ENCODE results near the gene TGIF1.

Gene TGIF1

DNA sequence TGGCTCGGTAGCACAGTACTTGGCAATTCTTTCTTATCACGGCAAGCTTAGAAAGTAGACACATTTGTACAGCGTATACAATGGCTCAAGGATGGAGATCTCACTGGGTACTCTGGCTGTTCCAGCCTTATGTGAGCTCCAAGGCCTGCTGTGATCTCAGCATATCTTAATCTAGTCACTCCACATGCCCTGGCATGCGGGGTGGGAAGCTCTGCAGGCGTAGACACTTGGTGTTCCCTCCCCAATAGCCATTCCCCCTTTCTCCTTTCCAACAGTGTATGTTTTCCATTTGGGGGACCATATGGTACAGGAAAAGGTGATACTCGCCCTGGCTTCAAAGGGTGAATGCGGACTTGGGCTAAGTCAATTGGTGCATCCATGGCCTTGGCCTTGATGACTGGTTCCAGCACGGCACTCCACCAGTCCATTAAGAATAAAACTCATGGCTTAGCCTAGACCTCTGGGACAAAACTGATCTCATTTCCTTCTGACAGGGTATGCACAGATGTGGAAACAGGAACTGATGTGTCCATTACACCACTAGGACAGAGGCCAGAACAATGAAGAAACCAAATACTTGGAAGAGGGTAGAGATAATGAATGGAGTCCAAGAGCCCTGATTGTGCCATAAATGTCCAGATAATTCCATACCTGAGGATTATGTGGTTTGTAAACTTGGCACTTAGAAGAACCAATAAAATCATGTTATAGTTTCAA, 28.4 kb downstream of the TGIF1 start:
- Mint-ChIP-seq H3K4me1 (ENCODE audit: low read depth) (peaks cover 6% of the 10 kb centered on the region), H3K36me3 (ENCODE audit: low read depth) (peaks cover 4% of the 10 kb centered on the region), H3K27ac (no peak overlapping the region), H3K9me3 (no peaks in the 10 kb centered on the region), H3K27me3 (ENCODE audit: low read depth) (peaks cover 3% of the 10 kb centered on the region), H3K4me3 (no peak overlapping the region)

DNA sequence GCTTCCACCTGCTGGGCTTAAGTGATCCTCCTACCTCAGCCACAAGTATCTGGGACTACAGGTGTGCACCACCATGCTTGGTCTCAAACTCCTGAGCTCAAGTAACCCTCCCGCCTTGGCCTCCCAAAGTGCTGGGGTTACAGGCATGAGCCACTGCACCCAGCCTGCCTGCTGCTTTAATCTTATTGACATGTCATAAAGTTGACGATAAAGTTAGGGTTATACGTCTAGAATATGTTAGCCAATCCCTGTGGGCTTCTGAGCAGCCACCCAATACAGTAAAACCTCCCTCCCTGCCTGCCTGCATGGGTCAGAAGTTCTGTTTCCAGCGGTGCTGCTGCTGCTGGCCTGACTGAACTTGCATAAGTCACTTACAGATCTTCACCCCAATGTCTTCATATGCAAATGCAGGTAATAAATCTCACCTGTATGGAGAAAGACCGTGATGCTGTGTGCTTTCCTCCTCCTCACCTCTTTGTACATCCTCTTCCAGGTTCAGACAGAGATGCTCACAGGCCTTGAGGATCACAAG, 30.1 kb downstream of the TGIF1 start:
- H3K4me1 Mint-ChIP-seq (ENCODE audit: low read depth): peaks cover 2% of the 10 kb centered on the region
- peaks cover 3% of the 10 kb centered on the region for H3K27me3 Mint-ChIP-seq (ENCODE audit: low read depth)
- no peaks in the 10 kb centered on the region for H3K36me3 Mint-ChIP-seq (ENCODE audit: low read depth)
- no peak overlapping the region for H3K27ac Mint-ChIP-seq
- no peak overlapping the region for H3K4me3 Mint-ChIP-seq
- H3K9me3 Mint-ChIP-seq: no peaks in the 10 kb centered on the region

DNA sequence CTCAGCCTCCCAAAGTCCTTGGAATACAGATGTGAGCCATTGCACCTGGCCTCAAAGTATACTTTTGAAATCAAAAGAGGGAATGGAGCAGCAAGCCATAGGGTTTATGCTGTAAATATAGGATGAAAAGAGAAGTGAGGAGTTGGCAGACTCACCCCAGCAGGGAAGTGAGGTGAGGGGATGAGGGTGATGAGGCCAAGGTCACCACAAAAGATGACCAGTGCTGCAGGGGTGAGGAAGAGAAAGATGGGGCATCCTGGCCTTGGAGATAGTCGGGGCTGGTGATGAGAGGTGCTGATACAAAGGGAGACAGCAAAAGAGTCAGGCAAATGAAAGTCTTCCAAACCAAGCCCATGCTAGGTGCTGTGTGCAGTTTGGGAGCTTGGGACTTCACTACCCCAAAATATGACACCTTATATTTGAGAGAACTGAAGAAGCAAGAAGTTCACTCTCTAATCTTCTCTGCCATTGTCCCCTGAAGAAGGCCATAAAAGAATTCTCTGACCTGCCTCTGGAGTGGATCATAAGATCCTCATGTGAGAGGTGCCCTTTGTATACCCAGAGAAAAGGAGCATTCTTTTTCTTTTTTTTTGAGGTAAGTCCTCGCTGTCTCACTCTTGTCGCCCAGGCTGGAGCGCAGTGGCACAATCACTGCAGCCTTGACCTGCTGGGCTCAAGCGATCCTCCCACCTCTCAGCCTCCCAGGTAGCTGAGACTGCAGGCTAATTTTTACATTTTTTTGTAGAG, 31.0 kb downstream of the TGIF1 start:
- H3K4me3 Mint-ChIP-seq: no peak overlapping the region
- H3K36me3 Mint-ChIP-seq (ENCODE audit: low read depth): no peaks in the 10 kb centered on the region
- no peak overlapping the region for H3K27ac Mint-ChIP-seq
- H3K9me3 Mint-ChIP-seq: no peaks in the 10 kb centered on the region
- peaks cover 3% of the 10 kb centered on the region for H3K4me1 Mint-ChIP-seq (ENCODE audit: low read depth)
- peaks cover 3% of the 10 kb centered on the region for H3K27me3 Mint-ChIP-seq (ENCODE audit: low read depth)

DNA sequence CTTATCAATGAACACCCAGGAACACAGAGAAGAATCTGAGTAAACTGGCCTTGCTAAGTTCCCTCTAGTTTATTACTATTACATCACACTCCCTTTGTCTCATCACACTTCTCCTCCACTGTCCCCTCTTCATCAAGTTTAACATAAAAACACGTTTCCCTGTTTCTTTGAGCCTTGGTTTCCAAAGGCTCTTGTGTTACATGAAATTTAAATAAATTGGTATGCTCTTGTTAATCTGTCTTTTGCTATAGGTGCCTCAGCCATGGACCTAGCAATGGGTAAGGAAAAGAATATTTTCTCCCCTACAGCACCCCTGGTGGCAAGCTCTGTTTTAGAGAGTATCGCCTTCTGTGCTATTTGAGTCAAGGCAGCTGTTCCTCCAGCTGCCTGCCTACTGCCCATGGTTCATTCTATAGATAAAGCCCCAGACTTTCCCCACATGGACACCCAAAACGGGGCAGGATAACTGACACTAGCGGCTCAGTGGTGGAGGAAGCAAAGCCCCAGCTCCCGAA, 31.8 kb downstream of the TGIF1 start:
- peaks cover 3% of the 10 kb centered on the region for H3K4me1 Mint-ChIP-seq (ENCODE audit: low read depth)
- H3K4me3 Mint-ChIP-seq: no peak overlapping the region
- no peak overlapping the region for H3K27ac Mint-ChIP-seq
- no peaks in the 10 kb centered on the region for H3K36me3 Mint-ChIP-seq (ENCODE audit: low read depth)
- H3K27me3 Mint-ChIP-seq (ENCODE audit: low read depth): peaks cover 3% of the 10 kb centered on the region
- no peaks in the 10 kb centered on the region for H3K9me3 Mint-ChIP-seq

DNA sequence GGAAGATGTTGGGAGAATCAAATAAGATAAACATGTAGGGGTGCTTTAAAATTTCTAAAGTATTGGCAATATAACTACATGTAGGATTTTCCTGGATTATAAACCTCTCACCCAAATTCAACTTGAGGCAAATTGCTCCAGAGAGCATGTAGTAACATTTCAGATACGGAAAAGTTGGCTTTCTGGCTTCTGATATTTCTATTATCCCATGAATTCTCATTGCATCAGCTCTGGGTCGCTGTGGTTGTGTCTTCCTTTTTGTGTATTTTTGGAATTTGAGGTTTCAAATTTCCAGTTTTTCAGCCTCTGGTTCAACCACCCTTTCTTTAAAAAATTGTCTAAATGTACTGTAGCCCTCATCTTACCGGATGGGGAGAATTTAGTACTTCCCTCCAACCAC, 32.3 kb downstream of the TGIF1 start:
- Mint-ChIP-seq H3K9me3 (no peaks in the 10 kb centered on the region), H3K36me3 (ENCODE audit: low read depth) (no peaks in the 10 kb centered on the region), H3K27ac (no peak overlapping the region), H3K4me3 (no peak overlapping the region), H3K4me1 (ENCODE audit: low read depth) (peaks cover 3% of the 10 kb centered on the region), H3K27me3 (ENCODE audit: low read depth) (peaks cover 3% of the 10 kb centered on the region)

DNA sequence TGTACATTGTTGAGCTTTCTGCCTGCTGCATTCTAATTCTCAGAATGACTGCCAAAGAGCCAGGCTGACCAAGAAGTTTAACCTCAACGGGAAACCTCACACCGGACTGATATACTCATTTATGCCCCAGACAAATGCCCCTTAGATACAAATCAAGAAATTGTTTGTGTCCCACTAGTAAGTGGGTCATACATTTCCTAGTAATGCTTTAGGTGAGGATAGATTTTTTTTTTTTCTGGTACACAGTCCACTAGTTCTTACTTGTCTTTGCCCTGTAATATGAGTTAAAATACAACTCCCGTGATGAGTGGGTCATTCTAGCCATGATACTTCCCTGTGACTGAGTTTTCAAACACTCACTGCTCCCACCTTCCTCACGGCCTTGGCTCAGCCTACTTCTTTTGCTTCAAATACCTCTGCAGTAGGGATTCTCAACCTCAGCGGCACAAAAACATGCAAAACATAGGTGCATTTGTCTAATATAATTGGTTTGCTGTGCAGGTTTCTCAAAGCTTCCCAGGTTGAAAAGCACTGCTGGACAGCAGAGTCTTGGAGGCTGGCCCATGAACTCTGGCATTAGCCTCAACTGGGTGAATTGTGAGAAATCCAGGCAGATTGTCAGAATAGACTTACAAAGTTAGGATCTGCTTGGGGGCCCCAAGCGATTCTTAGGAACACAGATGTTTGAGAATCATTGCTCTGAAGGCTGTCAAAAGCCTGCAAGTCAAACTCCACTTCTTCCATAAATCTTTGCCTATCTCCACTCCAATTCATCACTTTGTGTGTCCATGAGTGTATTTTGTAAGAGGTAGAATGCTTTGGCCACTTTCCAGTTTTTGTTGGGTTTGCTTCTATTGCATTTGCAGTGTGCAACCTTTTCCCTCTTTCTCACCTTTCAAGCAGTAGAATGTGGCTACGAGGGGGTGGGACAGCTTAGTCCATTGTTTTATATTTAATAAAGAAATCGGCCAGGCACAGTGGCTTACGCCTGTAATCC, 35.5 kb downstream of the TGIF1 start:
- H3K9me3 Mint-ChIP-seq: no peaks in the 10 kb centered on the region
- peaks cover 7% of the 10 kb centered on the region for H3K27me3 Mint-ChIP-seq (ENCODE audit: low read depth)
- H3K36me3 Mint-ChIP-seq (ENCODE audit: low read depth): no peaks in the 10 kb centered on the region
- H3K4me1 Mint-ChIP-seq (ENCODE audit: low read depth): peaks cover 3% of the 10 kb centered on the region
- H3K27ac Mint-ChIP-seq: no peak overlapping the region
- H3K4me3 Mint-ChIP-seq: no peak overlapping the region

DNA sequence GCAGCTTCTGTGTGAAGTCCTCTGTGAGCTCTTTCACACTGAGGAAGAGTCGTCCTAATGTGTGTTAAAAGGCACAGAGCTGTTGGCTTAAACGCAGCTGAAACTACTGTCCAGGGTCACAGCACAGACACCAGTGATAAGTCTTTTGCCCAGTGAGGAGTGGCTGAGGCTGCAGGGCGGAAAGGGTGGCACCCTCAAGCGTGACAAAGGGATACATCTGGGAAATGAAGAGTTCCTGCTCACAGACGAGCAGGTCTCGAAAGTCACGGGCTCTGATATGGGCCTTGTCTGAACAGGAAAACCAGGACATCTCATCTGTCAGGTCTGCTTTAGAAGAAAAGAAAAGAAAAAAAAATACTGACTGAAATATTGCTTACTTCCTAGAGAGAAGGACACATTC, 36.5 kb downstream of the TGIF1 start:
- Mint-ChIP-seq H3K4me1 (ENCODE audit: low read depth) (peaks cover 3% of the 10 kb centered on the region), H3K27ac (no peak overlapping the region), H3K9me3 (no peaks in the 10 kb centered on the region), H3K4me3 (no peak overlapping the region), H3K36me3 (ENCODE audit: low read depth) (no peaks in the 10 kb centered on the region), H3K27me3 (ENCODE audit: low read depth) (peaks cover 7% of the 10 kb centered on the region)

DNA sequence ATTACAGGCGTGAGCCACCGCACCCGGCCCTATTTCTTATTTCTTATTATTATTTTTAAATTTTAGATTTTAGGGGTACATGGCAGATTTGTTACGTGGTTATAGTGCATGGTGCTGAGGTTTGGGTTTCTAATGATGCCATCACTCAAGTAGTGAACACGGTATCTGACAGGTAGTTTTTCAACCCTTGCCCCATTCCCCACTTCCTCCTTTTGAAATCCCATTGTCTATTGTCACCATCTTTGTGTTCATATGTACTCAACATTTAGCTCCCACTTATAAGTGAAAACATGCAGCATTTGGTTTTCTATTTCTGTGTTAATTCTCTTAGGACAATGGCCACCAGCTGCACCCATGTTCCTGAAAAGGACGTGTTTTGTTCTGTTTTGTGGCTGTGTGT, 39.5 kb downstream of the TGIF1 start:
- H3K4me3 Mint-ChIP-seq: no peak overlapping the region
- H3K9me3 Mint-ChIP-seq: no peaks in the 10 kb centered on the region
- no peaks in the 10 kb centered on the region for H3K36me3 Mint-ChIP-seq (ENCODE audit: low read depth)
- peaks cover 4% of the 10 kb centered on the region for H3K4me1 Mint-ChIP-seq (ENCODE audit: low read depth)
- H3K27ac Mint-ChIP-seq: no peak overlapping the region
- peaks cover 27% of the 10 kb centered on the region for H3K27me3 Mint-ChIP-seq (ENCODE audit: low read depth)

DNA sequence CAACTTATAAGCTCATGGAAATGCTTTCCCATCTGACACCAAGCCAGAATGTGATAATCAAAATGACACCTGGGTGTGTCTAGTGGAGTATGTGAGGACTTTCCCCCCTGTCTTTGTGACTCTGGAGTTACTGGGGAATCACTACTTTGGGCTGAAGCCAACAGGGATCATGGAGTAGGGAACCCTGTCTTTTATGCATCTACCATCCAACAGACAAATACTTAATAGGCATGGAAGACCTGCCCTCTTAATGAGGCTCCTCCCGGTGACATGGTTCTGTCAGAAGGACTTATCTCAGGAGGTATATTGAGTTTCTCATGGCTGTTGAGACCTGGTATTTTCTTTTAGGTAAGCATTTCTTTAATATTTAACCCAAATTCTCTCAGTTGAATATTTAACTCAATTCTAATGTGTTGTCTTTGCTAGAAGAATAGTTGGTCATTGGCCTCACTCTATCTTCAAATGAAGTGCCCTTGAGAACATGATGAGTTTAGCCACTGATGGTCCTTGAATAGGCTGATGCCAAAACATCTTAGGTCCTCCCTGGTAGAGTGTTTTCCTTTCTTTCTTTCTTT, 42.1 kb downstream of the TGIF1 start:
- no peaks in the 10 kb centered on the region for H3K36me3 Mint-ChIP-seq (ENCODE audit: low read depth)
- H3K4me1 Mint-ChIP-seq (ENCODE audit: low read depth): peaks cover 3% of the 10 kb centered on the region
- peaks cover 30% of the 10 kb centered on the region for H3K27me3 Mint-ChIP-seq (ENCODE audit: low read depth)
- no peaks in the 10 kb centered on the region for H3K9me3 Mint-ChIP-seq
- no peak overlapping the region for H3K4me3 Mint-ChIP-seq
- H3K27ac Mint-ChIP-seq: no peak overlapping the region

DNA sequence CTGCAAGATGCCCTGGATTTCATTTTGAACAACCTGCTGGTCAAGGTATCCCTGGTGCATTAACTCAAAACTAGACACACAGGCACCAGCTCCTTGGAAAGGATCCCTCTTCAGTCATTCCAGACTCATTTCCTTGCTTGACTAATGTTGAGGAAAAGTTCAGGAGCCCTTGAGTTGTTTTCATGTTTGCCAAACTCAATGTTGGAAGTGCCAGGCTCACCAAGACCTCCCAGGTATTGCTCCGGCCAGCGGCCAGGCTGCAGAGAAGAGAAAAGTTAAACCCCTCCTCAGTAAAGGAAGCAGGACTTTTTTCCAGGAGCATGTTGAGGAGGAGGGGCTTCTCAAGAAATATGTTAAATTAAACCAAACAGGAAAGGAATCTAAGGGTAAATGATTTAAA, 42.7 kb downstream of the TGIF1 start:
- Mint-ChIP-seq H3K36me3 (ENCODE audit: low read depth) (no peaks in the 10 kb centered on the region), H3K27ac (no peak overlapping the region), H3K9me3 (no peaks in the 10 kb centered on the region), H3K4me3 (no peak overlapping the region), H3K27me3 (ENCODE audit: low read depth) (peaks cover 37% of the 10 kb centered on the region), H3K4me1 (ENCODE audit: low read depth) (peaks cover 3% of the 10 kb centered on the region)

DNA sequence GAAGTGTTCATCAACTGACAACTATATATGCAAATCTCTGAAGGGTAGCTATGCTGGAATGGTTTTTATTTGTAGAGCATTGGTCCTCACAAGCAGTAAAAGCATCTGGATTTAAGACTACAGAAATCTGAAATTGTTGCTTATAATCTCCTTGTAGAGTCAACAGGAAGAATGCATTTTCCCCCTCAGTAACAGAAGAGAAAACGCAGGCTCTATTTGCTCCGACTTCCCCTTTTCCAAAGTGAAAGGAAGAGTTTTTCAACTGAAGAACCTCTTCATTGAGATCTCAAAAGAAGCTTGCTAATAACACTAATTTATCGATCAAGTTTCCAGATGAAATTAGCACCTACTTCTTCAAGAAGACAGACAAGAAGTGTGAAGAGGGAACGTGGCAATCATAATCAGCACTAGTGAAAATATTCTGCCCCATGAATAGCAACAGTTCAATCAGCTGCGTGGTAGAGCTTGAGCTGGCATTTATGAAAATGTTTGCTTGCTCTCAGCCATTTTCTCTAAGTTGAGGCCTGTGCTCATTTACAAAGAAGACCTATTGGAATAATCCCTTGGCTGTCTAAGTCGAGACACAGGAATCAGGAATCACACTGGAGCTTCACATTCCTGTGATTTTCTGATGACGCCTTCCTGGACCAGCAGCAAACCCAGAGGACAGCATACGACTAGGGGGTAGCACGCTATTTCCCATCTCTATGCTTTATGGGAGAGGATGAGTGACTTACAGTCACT, 43.7 kb downstream of the TGIF1 start:
- Mint-ChIP-seq H3K36me3 (ENCODE audit: low read depth) (no peaks in the 10 kb centered on the region), H3K27me3 (ENCODE audit: low read depth) (peaks cover 46% of the 10 kb centered on the region), H3K4me3 (no peak overlapping the region), H3K27ac (no peak overlapping the region), H3K9me3 (no peaks in the 10 kb centered on the region), H3K4me1 (ENCODE audit: low read depth) (peaks cover 6% of the 10 kb centered on the region)

DNA sequence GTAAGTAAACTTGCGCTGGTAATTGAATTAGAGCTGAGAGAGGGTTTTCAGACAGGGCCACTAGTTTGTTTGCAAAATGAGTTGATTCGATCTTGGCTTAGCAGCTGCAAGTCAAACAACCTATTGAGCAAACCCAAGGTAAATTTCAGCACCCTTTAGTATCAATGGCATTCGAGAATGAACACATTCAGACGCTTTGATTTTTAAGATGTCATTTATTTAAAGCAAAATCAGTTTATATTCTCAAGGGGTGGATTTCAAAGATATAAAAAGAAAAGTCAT, 44.2 kb downstream of the TGIF1 start:
- Mint-ChIP-seq H3K4me1 (ENCODE audit: low read depth) (peaks cover 7% of the 10 kb centered on the region), H3K9me3 (no peaks in the 10 kb centered on the region), H3K36me3 (ENCODE audit: low read depth) (no peaks in the 10 kb centered on the region), H3K27me3 (ENCODE audit: low read depth) (peaks cover 52% of the 10 kb centered on the region), H3K4me3 (no peak overlapping the region), H3K27ac (no peak overlapping the region)

DNA sequence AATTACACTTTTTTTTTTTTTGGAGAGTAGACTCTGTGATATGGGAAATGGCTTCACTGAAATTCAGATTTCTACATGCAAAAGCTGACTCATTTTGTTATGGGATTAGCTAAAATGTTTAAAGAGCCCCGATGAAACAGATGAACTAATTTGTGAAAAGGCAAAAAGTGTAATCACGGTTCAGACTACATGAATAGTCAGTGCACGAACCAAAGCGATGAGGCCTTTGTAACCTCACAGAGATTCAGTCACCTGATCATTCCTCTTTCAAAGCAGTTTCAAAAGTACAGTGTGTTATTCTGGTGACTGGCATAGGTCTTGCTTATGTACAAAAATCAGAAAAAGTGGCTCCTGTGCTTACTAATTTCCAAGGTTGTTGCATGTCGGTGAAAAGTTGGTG, 44.6 kb downstream of the TGIF1 start:
- peaks cover 11% of the 10 kb centered on the region for H3K4me1 Mint-ChIP-seq (ENCODE audit: low read depth)
- H3K9me3 Mint-ChIP-seq: no peaks in the 10 kb centered on the region
- H3K4me3 Mint-ChIP-seq: no peak overlapping the region
- H3K27me3 Mint-ChIP-seq (ENCODE audit: low read depth): peaks cover 55% of the 10 kb centered on the region
- H3K36me3 Mint-ChIP-seq (ENCODE audit: low read depth): no peaks in the 10 kb centered on the region
- H3K27ac Mint-ChIP-seq: no peak overlapping the region
